Ascending aorta (tissue), 2 donors: ENCODE measurements around the gene SLC52A3. TPM values are rescaled to one million over a fixed set of nuclear protein-coding genes. Genes with fewer than 3 reads are reported as not detected.

ENCODE experiments used
- DNase-seq, 2 donors: peaks; one replicate each; pipeline ENCODE4 v3.0.0-alpha.2; 2019; ENCODE audit warnings: low spot score in 2 of 2
- H3K27ac ChIP-seq, 2 donors: fragments of 200-600 bp; sonication (generic); one replicate each; pipeline ENCODE4 v1.5.1; 2016 to 2017; ENCODE audit warnings: mild to moderate bottlenecking in 1 of 2
- H3K27me3 ChIP-seq: fragments of 200-600 bp; sonication (generic); one replicate; pipeline ENCODE4 v1.5.1; 2017
- H3K36me3 ChIP-seq, 2 donors: fragments of 200-600 bp; sonication (generic); one replicate each; pipeline ENCODE4 v1.5.1; 2016
- H3K4me1 ChIP-seq, 2 donors: fragments of 200-600 bp; sonication (generic); one replicate each; pipeline ENCODE4 v1.5.1; 2016 to 2017; ENCODE audit warnings: mild to moderate bottlenecking in 1 of 2
- H3K4me3 ChIP-seq, 2 donors: fragments of 200-600 bp; sonication (generic); one replicate each; pipeline ENCODE4 v1.5.1; 2016 to 2017; ENCODE audit warnings: mild to moderate bottlenecking in 1 of 2
- H3K9me3 ChIP-seq, 2 donors: fragments of 200-600 bp; sonication (generic); one replicate each; pipeline ENCODE4 v1.5.1; 2016
- intact Hi-C: fragments of 100-400 bp; cut with DNase I; formaldehyde crosslinking; loops from one replicate; pipeline ENCODE4 v1.15.1; 2023
- total RNA-seq: library from RNA; depleted of rRNA; stranded (reverse); fragments of >200 nt; gene quantifications from one replicate; pipeline ENCODE4 v1.1.0, GENCODE V29; 2016
- TF ChIP-seq, protein P1 (sequence below), 3 experiments: fragments of 200-600 bp in 2 of 3; fragments of 450-650 bp in 1 of 3; sonication (generic) in 2 of 3; IDR thresholded peaks; one replicate each; pipeline ENCODE4 v1.5.1; 2016 to 2019; ENCODE audit warnings: antibody characterized with exemption in 3 of 3, mild to moderate bottlenecking in 1 of 3, moderate library complexity in 1 of 3

The SLC52A3 gene
- total RNA-seq, 1 donor from 2014 or later: 3.0 TPM

DNA sequence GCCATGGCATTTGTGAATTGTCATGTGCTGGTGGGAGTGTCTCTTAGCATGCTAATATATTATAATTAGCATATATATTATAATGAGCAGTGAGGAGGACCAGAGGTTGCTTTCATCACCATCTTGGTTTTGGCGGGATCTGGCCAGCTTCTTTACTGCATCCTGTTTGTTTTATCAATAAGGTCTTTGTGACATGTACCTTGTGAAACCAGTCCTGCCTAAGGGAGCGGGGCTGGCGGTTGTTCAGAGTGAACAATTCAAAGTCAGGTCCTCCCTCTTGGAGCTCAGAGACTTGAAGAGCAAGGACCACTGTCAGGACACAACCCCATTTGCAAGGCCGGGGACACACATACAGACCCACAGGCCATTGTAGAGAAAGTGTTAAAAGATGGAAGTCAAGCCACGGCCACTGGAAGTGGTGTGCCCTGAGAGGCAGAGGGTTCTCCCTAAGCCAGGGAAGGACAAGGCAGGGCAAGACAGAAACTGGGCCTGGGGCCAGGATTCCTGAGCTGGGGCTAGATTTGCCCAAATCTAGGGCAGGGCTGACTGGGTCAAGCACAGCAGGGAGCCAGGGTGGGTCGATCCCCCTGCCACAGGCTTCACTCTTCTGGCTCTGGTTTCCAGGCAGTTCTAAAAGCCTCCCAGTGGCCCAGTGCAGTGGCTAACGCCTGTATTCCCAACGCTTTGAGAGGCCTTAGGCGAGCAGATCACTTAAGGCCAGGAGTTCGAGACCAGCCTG, 14.2 kb downstream of the SLC52A3 start:
- TF ChIP-seq, protein P1, sequence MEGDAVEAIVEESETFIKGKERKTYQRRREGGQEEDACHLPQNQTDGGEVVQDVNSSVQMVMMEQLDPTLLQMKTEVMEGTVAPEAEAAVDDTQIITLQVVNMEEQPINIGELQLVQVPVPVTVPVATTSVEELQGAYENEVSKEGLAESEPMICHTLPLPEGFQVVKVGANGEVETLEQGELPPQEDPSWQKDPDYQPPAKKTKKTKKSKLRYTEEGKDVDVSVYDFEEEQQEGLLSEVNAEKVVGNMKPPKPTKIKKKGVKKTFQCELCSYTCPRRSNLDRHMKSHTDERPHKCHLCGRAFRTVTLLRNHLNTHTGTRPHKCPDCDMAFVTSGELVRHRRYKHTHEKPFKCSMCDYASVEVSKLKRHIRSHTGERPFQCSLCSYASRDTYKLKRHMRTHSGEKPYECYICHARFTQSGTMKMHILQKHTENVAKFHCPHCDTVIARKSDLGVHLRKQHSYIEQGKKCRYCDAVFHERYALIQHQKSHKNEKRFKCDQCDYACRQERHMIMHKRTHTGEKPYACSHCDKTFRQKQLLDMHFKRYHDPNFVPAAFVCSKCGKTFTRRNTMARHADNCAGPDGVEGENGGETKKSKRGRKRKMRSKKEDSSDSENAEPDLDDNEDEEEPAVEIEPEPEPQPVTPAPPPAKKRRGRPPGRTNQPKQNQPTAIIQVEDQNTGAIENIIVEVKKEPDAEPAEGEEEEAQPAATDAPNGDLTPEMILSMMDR (IDR thresholded peaks at IDR 0.05): no peak
- no peak for DNase-seq
- Histone ChIP-seq H3K36me3 (no peaks in the 10 kb centered on the region), H3K9me3 (no peaks in the 10 kb centered on the region), H3K4me3 (no peak overlapping the region), H3K4me1 (no peaks in the 10 kb centered on the region), H3K27ac (no peak overlapping the region), H3K27me3 (no peaks in the 10 kb centered on the region)
- intact Hi-C loops: no loop called here

DNA sequence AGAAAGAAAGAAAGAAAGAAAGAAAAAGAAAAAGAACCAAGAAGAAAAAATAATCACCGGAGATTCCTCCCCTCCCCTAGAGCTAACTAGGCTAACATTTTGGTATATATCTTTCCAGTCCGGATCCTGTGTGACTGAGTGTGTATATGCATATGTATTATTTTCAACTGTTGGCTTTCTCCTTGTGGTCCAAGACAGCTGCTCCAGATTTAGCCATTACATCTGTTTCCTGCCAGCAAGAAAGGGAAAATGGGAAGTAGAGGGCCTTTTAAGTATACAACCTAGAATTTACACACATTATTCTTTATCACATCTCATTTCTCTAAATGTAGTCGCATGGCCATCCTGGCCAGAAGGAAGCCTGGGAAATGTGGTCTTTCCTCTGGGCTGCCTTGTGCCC, 15.2 kb downstream of the SLC52A3 start:
- no peak overlapping the region for H3K4me3 ChIP-seq
- TF ChIP-seq, protein P1 (IDR thresholded peaks at IDR 0.05): no peak
- H3K9me3 ChIP-seq: no peaks in the 10 kb centered on the region
- no peaks in the 10 kb centered on the region for H3K36me3 ChIP-seq
- intact Hi-C loops: no loop called here
- H3K4me1 ChIP-seq: no peaks in the 10 kb centered on the region
- H3K27ac ChIP-seq: no peak overlapping the region
- DNase-seq: no peak
- H3K27me3 ChIP-seq: no peaks in the 10 kb centered on the region

DNA sequence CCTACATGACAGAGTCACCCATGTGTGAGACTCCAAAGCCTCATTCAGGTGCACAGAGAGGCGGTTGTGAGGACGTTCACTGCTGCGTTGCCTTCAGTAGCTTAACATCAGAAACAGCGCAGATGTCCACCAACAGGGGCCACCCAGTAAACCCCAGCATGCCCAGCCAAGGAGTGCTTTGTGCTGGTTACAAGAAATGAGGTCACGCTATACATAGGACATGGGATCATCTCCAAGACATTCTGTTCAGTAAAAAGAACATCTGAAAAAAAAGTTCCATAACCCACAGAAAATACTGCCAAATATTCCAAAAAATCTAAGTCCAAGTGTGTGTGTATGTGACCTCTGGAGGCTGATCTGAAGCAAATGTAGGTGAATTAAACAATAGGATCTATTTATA, 16.0 kb downstream of the SLC52A3 start:
- DNase-seq: no peak
- no peak overlapping the region for H3K27ac ChIP-seq
- no peaks in the 10 kb centered on the region for H3K4me1 ChIP-seq
- H3K36me3 ChIP-seq: no peaks in the 10 kb centered on the region
- no peaks in the 10 kb centered on the region for H3K27me3 ChIP-seq
- no peaks in the 10 kb centered on the region for H3K9me3 ChIP-seq
- no peak overlapping the region for H3K4me3 ChIP-seq
- intact Hi-C loops: no loop called here
- TF ChIP-seq, protein P1 (IDR thresholded peaks at IDR 0.05): no peak

DNA sequence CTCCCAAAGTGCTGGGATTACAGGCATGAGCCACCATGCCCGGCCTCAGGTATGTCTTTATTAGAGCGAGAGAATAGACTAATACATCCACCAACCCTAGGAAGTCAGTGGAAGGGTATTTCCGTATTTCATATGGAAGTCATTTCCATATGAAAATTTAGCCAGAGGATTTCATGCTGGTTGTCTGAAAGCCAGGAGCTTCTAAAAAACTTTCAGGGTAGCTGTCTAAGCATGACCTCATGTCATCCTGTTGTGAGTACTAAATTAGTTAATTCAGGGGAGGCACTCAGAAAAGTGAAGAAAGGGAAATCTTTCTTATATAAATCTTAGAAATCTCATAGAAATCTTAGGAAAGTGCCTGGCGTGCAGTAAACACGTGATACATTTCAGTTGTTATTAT, 16.5 kb downstream of the SLC52A3 start:
- Histone ChIP-seq H3K4me1 (no peaks in the 10 kb centered on the region), H3K27ac (no peak overlapping the region), H3K27me3 (no peaks in the 10 kb centered on the region), H3K9me3 (no peaks in the 10 kb centered on the region), H3K36me3 (no peaks in the 10 kb centered on the region), H3K4me3 (no peak overlapping the region)
- TF ChIP-seq, protein P1 (IDR thresholded peaks at IDR 0.05): no peak
- DNase-seq: no peak
- intact Hi-C loops: no loop called here

DNA sequence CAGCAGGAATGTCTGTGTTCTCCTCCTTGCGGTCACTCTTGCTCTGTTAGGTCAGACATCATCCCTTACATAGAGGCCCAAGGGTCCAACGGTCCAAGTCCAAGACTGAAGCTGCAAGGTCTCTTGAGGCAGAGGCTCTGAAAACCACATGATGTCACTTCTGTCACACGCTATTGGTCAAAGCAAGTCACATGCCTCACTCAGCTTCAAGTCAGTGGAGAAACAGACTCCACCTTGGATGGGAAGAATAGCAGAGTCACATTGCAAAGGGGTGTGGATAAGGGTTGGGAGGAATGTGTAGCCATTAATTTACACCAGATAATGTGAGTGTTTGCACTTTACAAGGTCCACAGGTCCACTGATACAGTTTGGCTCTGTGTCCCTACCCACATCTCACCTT, 17.5 kb downstream of the SLC52A3 start:
- TF ChIP-seq, protein P1 (IDR thresholded peaks at IDR 0.05): no peak

More for the DNA sequence above, 17.5 kb downstream of the SLC52A3 start:
- H3K4me1 ChIP-seq: no peaks in the 10 kb centered on the region
- no peak for DNase-seq
- intact Hi-C loops: no loop called here
- no peaks in the 10 kb centered on the region for H3K9me3 ChIP-seq
- no peaks in the 10 kb centered on the region for H3K36me3 ChIP-seq
- no peaks in the 10 kb centered on the region for H3K27me3 ChIP-seq
- H3K27ac ChIP-seq: no peak overlapping the region
- no peak overlapping the region for H3K4me3 ChIP-seq
